ENCODE results near the gene SLC4A4.
A peak's percentile ranks its signal among the peaks of the same experiment; 100 is the strongest.

The SLC4A4 gene

GRCh38 chr4:71538528-71538927 lies 199.7 kb downstream of the SLC4A4 start:
- DNase-seq (ENCODE audit: low read depth), result no peak
- TF ChIP-seq CTCF (IDR thresholded peaks at IDR 0.05; ENCODE audit: low read depth, low read length, missing control alignments), result no peak
- H3K4me3 ChIP-seq (ENCODE audit: low read depth, low read length), result no peak overlapping the region

GRCh38 chr4:71540749-71541269 lies 202.0 kb downstream of the SLC4A4 start:
- H3K4me3 ChIP-seq (ENCODE audit: low read depth, low read length), result no peak overlapping the region
- peak; percentile 30 for TF ChIP-seq CTCF (IDR thresholded peaks at IDR 0.05; ENCODE audit: low read depth, low read length, missing control alignments)
- no peak for DNase-seq (ENCODE audit: low read depth)

GRCh38 chr4:71541541-71541940 lies 202.7 kb downstream of the SLC4A4 start:
- no peak for DNase-seq (ENCODE audit: low read depth)
- TF ChIP-seq CTCF (IDR thresholded peaks at IDR 0.05; ENCODE audit: low read depth, low read length, missing control alignments), result no peak
- H3K4me3 ChIP-seq (ENCODE audit: low read depth, low read length), result no peak overlapping the region

GRCh38 chr4:71545168-71545567 lies 206.3 kb downstream of the SLC4A4 start:
- no peak for DNase-seq (ENCODE audit: low read depth)
- H3K4me3 ChIP-seq (ENCODE audit: low read depth, low read length), result no peak overlapping the region
- TF ChIP-seq CTCF (IDR thresholded peaks at IDR 0.05; ENCODE audit: low read depth, low read length, missing control alignments), result no peak

GRCh38 chr4:71549516-71550160 lies 210.8 kb downstream of the SLC4A4 start:
- TF ChIP-seq CTCF (IDR thresholded peaks at IDR 0.05; ENCODE audit: low read depth, low read length, missing control alignments), result no peak
- no peak overlapping the region for H3K4me3 ChIP-seq (ENCODE audit: low read depth, low read length)
- DNase-seq (ENCODE audit: low read depth), result no peak

- no peak overlapping the region for H3K4me3 ChIP-seq (ENCODE audit: low read depth, low read length)
- DNase-seq (ENCODE audit: low read depth), result no peak
- no peak for TF ChIP-seq CTCF (IDR thresholded peaks at IDR 0.05; ENCODE audit: low read depth, low read length, missing control alignments)
These were observed 211.7 kb downstream of the SLC4A4 start for GRCh38 chr4:71550220-71551165.
